Activated CD4-positive, alpha-beta T cell treated with anti-CD3 and anti-CD28 coated beads, Interleukin-2, Interleukin-4, amounts not matched to agents 100 ng/mL and 50 ng/mL, durations not matched to agents 16 hours and 8 hours (primary cell): ENCODE data around the gene ANKRD13D.

Experiments
- DNase-seq: peaks from one replicate; pipeline ENCODE4 v3.0.0-alpha.2; 2020; ENCODE audit warnings: low spot score

The ANKRD13D gene

GRCh38 chr11:67273260-67273990 lies 15.7 kb upstream of the ANKRD13D start:
- DNase-seq = no peak

GRCh38 chr11:67274768-67275605 lies 14.1 kb upstream of the ANKRD13D start:
- DNase-seq = no peak

DNA sequence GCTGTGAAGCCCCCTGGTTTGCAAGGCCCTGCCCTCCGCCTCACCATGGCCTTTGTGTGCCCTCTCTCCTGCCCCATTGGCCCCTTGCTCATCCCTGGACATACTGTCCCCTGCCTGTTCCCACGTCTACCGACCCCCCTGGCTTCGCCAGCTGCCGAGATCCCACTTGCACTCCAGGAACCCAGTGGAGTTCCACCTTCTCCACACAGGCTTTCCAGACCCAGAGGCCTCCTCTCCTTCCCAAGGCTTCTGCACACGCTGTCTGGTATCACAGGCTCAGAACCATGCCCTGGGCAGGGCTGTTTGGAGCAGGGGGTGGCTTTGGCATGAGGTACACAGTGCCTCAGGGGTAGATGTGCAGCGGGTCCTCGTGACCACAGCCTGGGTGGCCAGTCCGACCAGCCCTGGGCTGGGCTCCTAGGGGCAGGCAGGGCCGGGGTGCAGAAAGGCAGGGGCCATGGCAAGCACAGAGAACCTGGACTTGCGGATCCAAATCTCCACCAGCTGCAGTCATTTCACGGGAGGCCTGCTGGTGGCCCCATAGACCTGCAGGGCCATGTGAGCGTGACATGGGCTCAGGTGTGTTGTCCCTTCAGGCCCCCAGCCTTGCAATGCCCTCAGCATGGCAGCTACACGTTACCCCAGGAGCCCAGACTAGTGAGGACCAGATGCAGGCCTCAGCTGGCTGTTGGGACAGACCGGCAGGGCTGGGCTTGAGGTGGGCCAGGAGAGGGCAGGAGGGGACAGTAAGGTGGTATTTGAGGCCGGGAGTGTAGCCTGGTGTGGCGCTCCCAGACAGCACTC lies 13.3 kb upstream of the ANKRD13D start:
- DNase-seq = no peak

DNA sequence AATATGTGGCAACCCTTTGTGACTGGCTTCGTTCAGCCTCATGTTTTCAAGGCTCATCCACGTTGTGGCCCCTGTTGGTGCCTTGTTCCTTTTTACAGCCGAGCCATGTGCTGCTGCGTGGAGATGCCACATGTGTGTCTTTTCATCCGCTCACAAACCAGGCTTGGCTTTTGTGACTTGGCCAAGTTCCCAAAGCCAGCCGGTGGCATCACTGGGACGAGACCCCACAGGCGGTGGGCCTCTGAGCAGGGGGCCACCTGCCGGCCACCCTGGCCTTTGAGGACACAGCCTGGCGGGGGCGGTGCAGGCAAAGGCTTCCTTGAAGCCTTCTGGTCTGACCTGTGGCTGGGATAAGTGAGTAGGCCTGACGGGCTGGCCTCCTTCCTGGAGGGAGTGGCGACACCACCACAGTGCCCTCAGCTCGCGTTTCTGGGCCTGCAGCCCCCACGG lies 12.3 kb upstream of the ANKRD13D start:
- DNase-seq = peak; percentile 67

DNA sequence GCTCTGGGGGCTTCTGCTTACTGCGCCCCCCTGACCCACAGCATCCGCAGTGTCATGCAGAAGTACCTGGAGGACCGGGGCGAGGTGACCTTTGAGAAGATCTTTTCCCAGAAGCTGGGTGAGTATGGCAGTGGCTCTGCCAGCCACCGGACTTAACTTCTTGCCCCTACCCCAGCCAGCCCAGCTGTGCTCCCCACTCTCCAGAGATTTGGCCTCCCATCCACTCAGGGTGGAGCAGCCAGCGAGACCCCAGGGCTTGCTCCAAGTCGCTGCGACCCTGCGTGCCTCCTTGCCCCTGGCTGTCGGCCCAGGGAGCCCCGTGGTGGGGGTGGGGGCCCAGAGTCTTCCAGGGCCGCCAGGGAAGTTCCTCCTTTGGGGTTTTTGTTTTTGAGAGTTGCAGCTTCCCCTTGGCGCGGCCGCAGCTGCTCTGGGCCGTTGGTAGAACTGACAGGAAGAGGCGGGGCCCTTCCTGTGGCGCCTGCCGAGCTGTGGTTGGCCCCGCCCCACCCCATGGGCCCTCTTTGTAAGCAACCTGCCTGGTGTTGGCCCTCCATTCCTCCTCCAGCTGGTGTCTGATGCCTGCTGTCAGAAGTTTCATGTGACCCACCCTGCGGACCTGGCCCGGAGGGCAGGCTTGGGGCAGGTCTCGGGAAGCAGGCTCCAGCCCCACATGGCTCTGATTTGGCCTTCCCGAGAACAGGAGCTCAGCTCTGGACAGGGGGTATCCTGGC lies 11.7 kb upstream of the ANKRD13D start:
- DNase-seq = peak; percentile 96

- DNase-seq = no peak
Measured at GRCh38 chr11:67278135-67278938, 10.8 kb upstream of the ANKRD13D start.

DNA sequence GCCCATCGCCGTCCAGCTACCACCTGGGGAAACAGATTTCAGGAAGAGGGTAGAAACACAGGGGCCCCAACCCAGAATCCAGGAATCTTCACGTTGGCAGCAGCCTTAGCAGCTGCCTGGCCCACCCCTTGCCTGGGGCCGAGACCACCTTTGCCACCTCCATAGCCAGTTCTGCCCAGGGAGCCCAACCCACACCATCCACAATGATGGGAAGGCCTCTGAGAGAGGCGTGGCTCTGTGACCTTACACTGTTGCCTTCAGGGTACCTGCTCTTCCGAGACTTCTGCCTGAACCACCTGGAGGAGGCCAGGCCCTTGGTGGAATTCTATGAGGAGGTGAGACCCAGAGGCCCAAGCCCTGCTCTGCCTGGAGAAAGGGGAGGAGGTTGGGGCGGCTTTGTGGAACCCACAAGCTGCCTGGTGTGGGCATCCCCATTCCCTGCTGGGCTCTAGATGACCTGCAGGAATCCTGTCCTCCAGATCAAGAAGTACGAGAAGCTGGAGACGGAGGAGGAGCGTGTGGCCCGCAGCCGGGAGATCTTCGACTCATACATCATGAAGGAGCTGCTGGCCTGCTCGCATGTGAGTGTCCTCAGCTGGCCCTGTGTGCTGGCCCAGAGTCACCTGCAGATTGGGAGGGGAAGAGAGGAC lies 10.0 kb upstream of the ANKRD13D start:
- DNase-seq = no peak

GRCh38 chr11:67279589-67280340 lies 9.3 kb upstream of the ANKRD13D start:
- no peak for DNase-seq

DNA sequence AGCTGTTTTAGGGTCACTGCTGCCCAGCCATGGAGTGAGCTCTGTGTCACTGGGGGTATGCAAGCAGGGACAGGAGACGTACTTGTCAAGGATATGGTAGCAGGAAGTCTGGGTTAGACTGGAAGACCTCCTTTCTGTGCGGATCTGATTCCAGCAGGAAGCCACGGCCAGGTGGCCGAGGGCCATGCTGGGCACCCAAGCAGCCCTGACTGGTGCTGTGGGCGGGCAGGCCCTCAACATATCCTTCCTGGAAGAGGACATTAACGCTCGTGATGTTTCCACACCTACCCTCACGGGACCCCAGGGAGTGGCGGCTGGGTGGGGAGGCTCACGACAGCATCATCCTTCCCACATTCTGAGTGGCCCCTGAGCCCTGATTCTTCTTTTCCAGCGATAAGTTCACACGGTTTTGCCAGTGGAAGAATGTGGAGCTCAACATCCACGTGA lies 8.7 kb upstream of the ANKRD13D start:
- no peak for DNase-seq

GRCh38 chr11:67280788-67281551 lies 8.1 kb upstream of the ANKRD13D start:
- no peak for DNase-seq

GRCh38 chr11:67281552-67282150 lies 7.5 kb upstream of the ANKRD13D start:
- DNase-seq = no peak

GRCh38 chr11:67282155-67282875 lies 6.8 kb upstream of the ANKRD13D start:
- DNase-seq = no peak

GRCh38 chr11:67282876-67283371 lies 6.2 kb upstream of the ANKRD13D start:
- no peak for DNase-seq

DNA sequence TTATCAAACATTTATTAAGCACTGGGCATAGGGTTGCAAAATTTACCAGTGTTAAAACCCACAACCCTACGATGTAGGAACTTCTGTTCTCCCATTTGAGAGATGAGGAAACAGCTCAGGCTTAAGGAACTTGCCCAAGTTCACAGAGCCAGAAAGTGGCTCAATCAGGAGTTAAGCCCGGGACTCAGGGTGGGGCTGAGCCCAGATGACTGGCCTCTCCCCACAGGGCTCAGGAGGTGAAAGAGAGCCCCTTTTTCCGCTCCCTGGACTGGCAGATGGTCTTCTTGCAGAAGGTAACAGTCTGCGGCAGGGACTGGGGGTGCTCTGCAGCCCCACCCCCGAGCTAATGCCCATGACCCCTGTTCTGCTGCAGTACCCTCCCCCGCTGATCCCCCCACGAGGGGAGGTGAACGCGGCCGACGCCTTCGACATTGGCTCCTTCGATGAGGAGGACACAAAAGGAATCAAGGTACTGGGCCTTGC lies 5.6 kb upstream of the ANKRD13D start:
- no peak for DNase-seq

DNA sequence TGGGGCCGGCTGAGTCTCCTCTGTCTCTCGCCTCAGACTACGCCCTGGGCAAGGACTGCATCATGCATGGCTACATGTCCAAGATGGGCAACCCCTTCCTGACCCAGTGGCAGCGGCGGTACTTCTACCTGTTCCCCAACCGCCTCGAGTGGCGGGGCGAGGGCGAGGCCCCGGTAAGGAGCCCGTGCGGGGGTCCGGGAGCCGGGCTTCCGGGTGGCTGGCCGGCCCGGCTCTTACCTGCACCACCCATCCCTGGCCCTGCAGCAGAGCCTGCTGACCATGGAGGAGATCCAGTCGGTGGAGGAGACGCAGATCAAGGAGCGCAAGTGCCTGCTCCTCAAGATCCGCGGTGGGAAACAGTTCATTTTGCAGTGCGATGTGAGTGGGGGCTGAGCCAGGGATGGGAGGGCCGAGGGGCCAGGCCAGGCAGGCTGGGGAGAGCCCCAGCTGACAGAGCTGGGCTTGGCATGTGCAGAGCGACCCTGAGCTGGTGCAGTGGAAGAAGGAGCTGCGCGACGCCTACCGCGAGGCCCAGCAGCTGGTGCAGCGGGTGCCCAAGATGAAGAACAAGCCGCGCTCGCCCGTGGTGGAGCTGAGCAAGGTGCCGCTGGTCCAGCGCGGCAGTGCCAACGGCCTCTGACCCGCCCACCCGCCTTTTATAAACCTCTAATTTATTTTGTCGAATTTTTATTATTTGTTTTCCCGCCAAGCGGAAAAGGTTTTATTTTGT lies 4.1 kb upstream of the ANKRD13D start:
- DNase-seq = no peak
